HCT116 (cell line): Measurements from ENCODE around the gene CD7.

Experiments used
- ATF3 ChIP-seq: IDR thresholded peaks from 2 replicates; pipeline ENCODE4 v1.6.1; 2012
- EZH2 ChIP-seq: fragments of 200-600 bp; sonication (generic); IDR thresholded peaks from 2 replicates; pipeline ENCODE4 v1.6.1; 2017; ENCODE audit warnings: antibody characterized with exemption, mixed run types
- JUND ChIP-seq: IDR thresholded peaks from 2 replicates; pipeline ENCODE4 v1.6.1; 2012
- MAX ChIP-seq: IDR thresholded peaks from 2 replicates; pipeline ENCODE4 v1.6.1; 2012
- POLR2A ChIP-seq: IDR thresholded peaks from 2 replicates; pipeline ENCODE4 v1.7.0; 2011; ENCODE audit warnings: borderline replicate concordance; ENCODE audit not compliant: insufficient read depth, insufficient read length; ENCODE audit errors: extremely low read depth
- POLR2AphosphoS5 ChIP-seq: IDR thresholded peaks from 2 replicates; pipeline ENCODE4 v1.6.1; 2011; ENCODE audit warnings: mild to moderate bottlenecking, low read depth, low read length, moderate library complexity
- RAD21 ChIP-seq: IDR thresholded peaks from 2 replicates; pipeline ENCODE4 v1.6.1; 2012; ENCODE audit warnings: low read depth, mild to moderate bottlenecking
- SIN3A ChIP-seq: IDR thresholded peaks from 2 replicates; pipeline ENCODE4 v1.6.1; 2012; ENCODE audit warnings: low read depth
- SRF ChIP-seq: IDR thresholded peaks from 2 replicates; pipeline ENCODE4 v1.6.1; 2012; ENCODE audit warnings: low read depth
- TCF7L2 ChIP-seq: IDR thresholded peaks from 2 replicates; pipeline ENCODE4 v1.7.0; 2011; ENCODE audit warnings: borderline replicate concordance, inconsistent platforms; ENCODE audit not compliant: insufficient read depth, insufficient read length; ENCODE audit errors: extremely low read depth
- YY1 ChIP-seq: IDR thresholded peaks from 2 replicates; pipeline ENCODE4 v1.6.1; 2011; ENCODE audit warnings: low read length, low read depth, moderate library complexity, mild to moderate bottlenecking; ENCODE audit not compliant: insufficient replicate concordance; ENCODE audit errors: extremely low read depth
- TF ChIP-seq, protein P1 (sequence below), 3 experiments: fragments of 200-600 bp in 1 of 3; sonication (generic) in 1 of 3; IDR thresholded peaks in 2 of 3; conservative IDR thresholded peaks in 1 of 3; 2 replicates each; pipeline ENCODE4 v1.5.1; 2012 to 2017; ENCODE audit warnings: low read depth in 2 of 3, low read length in 2 of 3, antibody characterized with exemption in 1 of 3, borderline replicate concordance in 1 of 3, control low read depth in 1 of 3, mild to moderate bottlenecking in 1 of 3, mixed read lengths in 1 of 3, mixed run types in 1 of 3, moderate library complexity in 1 of 3; ENCODE audit not compliant: insufficient read depth in 1 of 3
- TF ChIP-seq, protein P2 (sequence below): IDR thresholded peaks from 2 replicates; pipeline ENCODE4 v1.6.1; 2012; ENCODE audit warnings: low read depth

- no peak for TF ChIP-seq POLR2A
- no peak for TF ChIP-seq POLR2AphosphoS5
- TF ChIP-seq, protein P1, sequence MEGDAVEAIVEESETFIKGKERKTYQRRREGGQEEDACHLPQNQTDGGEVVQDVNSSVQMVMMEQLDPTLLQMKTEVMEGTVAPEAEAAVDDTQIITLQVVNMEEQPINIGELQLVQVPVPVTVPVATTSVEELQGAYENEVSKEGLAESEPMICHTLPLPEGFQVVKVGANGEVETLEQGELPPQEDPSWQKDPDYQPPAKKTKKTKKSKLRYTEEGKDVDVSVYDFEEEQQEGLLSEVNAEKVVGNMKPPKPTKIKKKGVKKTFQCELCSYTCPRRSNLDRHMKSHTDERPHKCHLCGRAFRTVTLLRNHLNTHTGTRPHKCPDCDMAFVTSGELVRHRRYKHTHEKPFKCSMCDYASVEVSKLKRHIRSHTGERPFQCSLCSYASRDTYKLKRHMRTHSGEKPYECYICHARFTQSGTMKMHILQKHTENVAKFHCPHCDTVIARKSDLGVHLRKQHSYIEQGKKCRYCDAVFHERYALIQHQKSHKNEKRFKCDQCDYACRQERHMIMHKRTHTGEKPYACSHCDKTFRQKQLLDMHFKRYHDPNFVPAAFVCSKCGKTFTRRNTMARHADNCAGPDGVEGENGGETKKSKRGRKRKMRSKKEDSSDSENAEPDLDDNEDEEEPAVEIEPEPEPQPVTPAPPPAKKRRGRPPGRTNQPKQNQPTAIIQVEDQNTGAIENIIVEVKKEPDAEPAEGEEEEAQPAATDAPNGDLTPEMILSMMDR (IDR thresholded peaks at IDR 0.05 in 2 of 3, conservative IDR thresholded peaks at IDR 0.05 in 1 of 3; ENCODE audit: borderline replicate concordance in 1 of 3, insufficient read depth in 1 of 3, low read depth in 2 of 3, low read length in 2 of 3) = no peak
- TF ChIP-seq YY1 = no peak
- no peak for TF ChIP-seq EZH2
- no peak for TF ChIP-seq TCF7L2
- TF ChIP-seq ATF3 = no peak
- no peak for TF ChIP-seq MAX
- TF ChIP-seq SRF = no peak
- TF ChIP-seq SIN3A = no peak
- no peak for TF ChIP-seq JUND
- no peak for TF ChIP-seq RAD21
- TF ChIP-seq, protein P2, sequence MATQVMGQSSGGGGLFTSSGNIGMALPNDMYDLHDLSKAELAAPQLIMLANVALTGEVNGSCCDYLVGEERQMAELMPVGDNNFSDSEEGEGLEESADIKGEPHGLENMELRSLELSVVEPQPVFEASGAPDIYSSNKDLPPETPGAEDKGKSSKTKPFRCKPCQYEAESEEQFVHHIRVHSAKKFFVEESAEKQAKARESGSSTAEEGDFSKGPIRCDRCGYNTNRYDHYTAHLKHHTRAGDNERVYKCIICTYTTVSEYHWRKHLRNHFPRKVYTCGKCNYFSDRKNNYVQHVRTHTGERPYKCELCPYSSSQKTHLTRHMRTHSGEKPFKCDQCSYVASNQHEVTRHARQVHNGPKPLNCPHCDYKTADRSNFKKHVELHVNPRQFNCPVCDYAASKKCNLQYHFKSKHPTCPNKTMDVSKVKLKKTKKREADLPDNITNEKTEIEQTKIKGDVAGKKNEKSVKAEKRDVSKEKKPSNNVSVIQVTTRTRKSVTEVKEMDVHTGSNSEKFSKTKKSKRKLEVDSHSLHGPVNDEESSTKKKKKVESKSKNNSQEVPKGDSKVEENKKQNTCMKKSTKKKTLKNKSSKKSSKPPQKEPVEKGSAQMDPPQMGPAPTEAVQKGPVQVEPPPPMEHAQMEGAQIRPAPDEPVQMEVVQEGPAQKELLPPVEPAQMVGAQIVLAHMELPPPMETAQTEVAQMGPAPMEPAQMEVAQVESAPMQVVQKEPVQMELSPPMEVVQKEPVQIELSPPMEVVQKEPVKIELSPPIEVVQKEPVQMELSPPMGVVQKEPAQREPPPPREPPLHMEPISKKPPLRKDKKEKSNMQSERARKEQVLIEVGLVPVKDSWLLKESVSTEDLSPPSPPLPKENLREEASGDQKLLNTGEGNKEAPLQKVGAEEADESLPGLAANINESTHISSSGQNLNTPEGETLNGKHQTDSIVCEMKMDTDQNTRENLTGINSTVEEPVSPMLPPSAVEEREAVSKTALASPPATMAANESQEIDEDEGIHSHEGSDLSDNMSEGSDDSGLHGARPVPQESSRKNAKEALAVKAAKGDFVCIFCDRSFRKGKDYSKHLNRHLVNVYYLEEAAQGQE = no peak
These were observed 31.9 kb upstream of the CD7 start for GRCh38 chr17:82349287-82349701.
